Astrocyte (in vitro differentiated cells and primary cell): ENCODE measurements around the gene LRP11. TPM values are rescaled to one million over a fixed set of nuclear protein-coding genes. Genes with fewer than 3 reads are reported as not detected.

Experiments used
- DNase-seq: peaks from one replicate; pipeline ENCODE4 v3.0.0-alpha.2; 2010; ENCODE audit warnings: low read depth
- FAIRE-seq: peaks from 2 replicates; lab custom pipeline; 2011; peaks lifted over from hg19 to GRCh38; lab: Jason Lieb, UNC
- H2AFZ ChIP-seq: 2 replicates; pipeline ENCODE4 v1.6.0; 2012; ENCODE audit warnings: low read depth, low read length, inconsistent platforms
- H3K27ac ChIP-seq: 2 replicates; pipeline ENCODE4 v1.5.1; 2011; ENCODE audit warnings: low read depth, low read length, inconsistent platforms
- H3K27me3 ChIP-seq: 2 replicates; pipeline ENCODE4 v1.6.0; 2011; ENCODE audit warnings: low read length, inconsistent platforms; ENCODE audit not compliant: insufficient read depth
- H3K36me3 ChIP-seq: 2 replicates; pipeline ENCODE4 v1.5.1; 2011; ENCODE audit warnings: low read length, inconsistent platforms; ENCODE audit not compliant: insufficient read depth
- H3K4me1 ChIP-seq: 2 replicates; pipeline ENCODE4 v1.5.1; 2011; ENCODE audit warnings: low read length, inconsistent platforms; ENCODE audit not compliant: insufficient read depth
- H3K4me2 ChIP-seq: 2 replicates; pipeline ENCODE4 v1.6.0; 2012; ENCODE audit warnings: low read length, inconsistent platforms
- H3K4me3 ChIP-seq: 2 replicates; pipeline ENCODE4 v1.5.1; 2011; ENCODE audit warnings: low read depth, mild to moderate bottlenecking, low read length, inconsistent platforms; ENCODE audit not compliant: insufficient read depth
- H3K79me2 ChIP-seq: 2 replicates; pipeline ENCODE4 v1.6.0; 2012; ENCODE audit warnings: mild to moderate bottlenecking, low read length, inconsistent platforms; ENCODE audit not compliant: insufficient read depth
- H3K9ac ChIP-seq: 2 replicates; pipeline ENCODE4 v1.6.0; 2012; ENCODE audit warnings: mild to moderate bottlenecking, low read length, inconsistent platforms
- H3K9me3 ChIP-seq: 2 replicates; pipeline ENCODE4 v1.5.1; 2012; ENCODE audit warnings: low read depth, mild to moderate bottlenecking, low read length, inconsistent platforms; ENCODE audit not compliant: insufficient read depth
- H4K20me1 ChIP-seq: 2 replicates; pipeline ENCODE4 v1.6.0; 2012; ENCODE audit warnings: low read length, inconsistent platforms; ENCODE audit not compliant: insufficient read depth
- H3K27ac Mint-ChIP-seq: one replicate; pipeline ENCODE4 v1.8.0; 2021; ENCODE audit warnings: mild to moderate bottlenecking, mixed read lengths; ENCODE audit not compliant: unreplicated experiment
- H3K27me3 Mint-ChIP-seq: one replicate; pipeline ENCODE4 v1.8.0; 2021; ENCODE audit warnings: low read depth, mixed read lengths; ENCODE audit not compliant: unreplicated experiment
- H3K36me3 Mint-ChIP-seq: one replicate; pipeline ENCODE4 v1.8.0; 2021; ENCODE audit warnings: low read depth, mixed read lengths; ENCODE audit not compliant: unreplicated experiment
- H3K4me1 Mint-ChIP-seq: one replicate; pipeline ENCODE4 v1.8.0; 2021; ENCODE audit warnings: low read depth, mixed read lengths; ENCODE audit not compliant: unreplicated experiment
- H3K4me3 Mint-ChIP-seq: one replicate; pipeline ENCODE4 v1.8.0; 2021; ENCODE audit warnings: mild to moderate bottlenecking, moderate library complexity, mixed read lengths; ENCODE audit not compliant: unreplicated experiment
- H3K9me3 Mint-ChIP-seq: one replicate; pipeline ENCODE4 v1.8.0; 2021; ENCODE audit warnings: mild to moderate bottlenecking, mixed read lengths; ENCODE audit not compliant: unreplicated experiment
- EZH2 ChIP-seq: IDR thresholded peaks from 2 replicates; pipeline ENCODE4 v1.6.1; 2012; ENCODE audit warnings: mild to moderate bottlenecking, low read length, inconsistent platforms; ENCODE audit not compliant: insufficient read depth
- total RNA-seq: library from RNA; stranded (reverse); gene quantifications from 2 replicates; pipeline ENCODE4 v1.2.1, GENCODE V29; 2021
- TF ChIP-seq, protein P1 (sequence below): IDR thresholded peaks from 2 replicates; pipeline ENCODE4 v1.5.1; 2011; ENCODE audit warnings: low read depth, mild to moderate bottlenecking, inconsistent platforms, low read length, moderate library complexity; ENCODE audit not compliant: insufficient read depth

Gene LRP11
- total RNA-seq, 1 donor from 2014 or later, result 24.2 TPM

DNA sequence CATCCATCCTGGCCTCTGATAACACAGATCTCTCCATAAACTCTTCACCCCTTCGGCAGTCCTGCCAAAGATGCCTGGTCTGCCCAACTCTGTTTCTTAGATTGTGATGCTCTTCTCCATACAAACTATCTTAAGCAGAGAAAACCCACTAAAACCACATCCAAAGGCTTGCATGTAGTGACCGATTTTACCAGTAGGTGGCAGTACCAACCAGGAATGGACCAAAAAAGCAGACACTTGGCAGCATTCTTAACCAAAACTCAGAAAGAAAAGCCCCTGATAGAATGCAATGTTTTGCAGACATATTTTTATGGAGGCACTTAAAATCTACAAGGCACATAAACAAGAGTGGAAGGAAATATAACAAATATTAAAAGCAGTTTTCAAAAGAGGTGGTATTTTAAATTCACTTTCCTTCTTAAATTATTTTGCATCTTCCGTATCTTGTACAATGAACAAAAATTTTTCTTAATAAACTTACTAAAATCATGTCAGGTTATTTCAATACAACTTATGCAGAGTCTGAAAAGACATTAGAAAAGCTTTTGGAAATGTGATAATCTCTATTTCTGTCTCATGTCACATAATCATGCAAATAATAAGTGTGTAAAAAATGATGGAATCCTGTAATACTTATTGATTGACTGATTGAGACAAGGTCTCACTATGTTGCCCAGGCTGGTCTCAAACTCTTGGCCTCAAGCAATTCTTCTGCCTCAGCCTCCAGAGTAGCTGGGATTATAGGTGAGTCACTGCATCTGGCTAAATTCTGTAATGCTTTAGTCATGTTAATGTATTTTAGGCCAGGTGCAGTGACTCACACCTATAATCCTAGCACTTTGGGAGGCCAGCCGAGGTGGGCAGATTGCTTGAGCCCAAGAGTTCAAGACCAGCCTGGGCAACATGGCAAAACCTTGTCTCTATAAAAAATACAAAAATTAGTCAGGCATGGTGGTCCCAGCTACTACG, 29.4 kb downstream of the LRP11 start:
- Histone ChIP-seq H3K9ac (no peak overlapping the region), H3K27me3 (no peaks in the 10 kb centered on the region), H4K20me1 (peaks cover 6% of the 10 kb centered on the region), H3K4me1 (peaks cover under 1% of the 10 kb centered on the region), H3K9me3 (no peaks in the 10 kb centered on the region), H3K4me2 (no peak overlapping the region), H3K79me2 (no peaks in the 10 kb centered on the region), H2AFZ (no peak overlapping the region), H3K36me3 (no peaks in the 10 kb centered on the region), H3K27ac (no peak overlapping the region), H3K4me3 (no peak overlapping the region)
- Mint-ChIP-seq H3K27ac (no peak overlapping the region), H3K9me3 (no peaks in the 10 kb centered on the region), H3K4me1 (peaks cover 3% of the 10 kb centered on the region), H3K27me3 (no peaks in the 10 kb centered on the region), H3K4me3 (no peak overlapping the region), H3K36me3 (no peaks in the 10 kb centered on the region)
- FAIRE-seq, result no peak
- peak; percentile 39 for DNase-seq
- TF ChIP-seq EZH2, result no peak
- TF ChIP-seq, protein P1, sequence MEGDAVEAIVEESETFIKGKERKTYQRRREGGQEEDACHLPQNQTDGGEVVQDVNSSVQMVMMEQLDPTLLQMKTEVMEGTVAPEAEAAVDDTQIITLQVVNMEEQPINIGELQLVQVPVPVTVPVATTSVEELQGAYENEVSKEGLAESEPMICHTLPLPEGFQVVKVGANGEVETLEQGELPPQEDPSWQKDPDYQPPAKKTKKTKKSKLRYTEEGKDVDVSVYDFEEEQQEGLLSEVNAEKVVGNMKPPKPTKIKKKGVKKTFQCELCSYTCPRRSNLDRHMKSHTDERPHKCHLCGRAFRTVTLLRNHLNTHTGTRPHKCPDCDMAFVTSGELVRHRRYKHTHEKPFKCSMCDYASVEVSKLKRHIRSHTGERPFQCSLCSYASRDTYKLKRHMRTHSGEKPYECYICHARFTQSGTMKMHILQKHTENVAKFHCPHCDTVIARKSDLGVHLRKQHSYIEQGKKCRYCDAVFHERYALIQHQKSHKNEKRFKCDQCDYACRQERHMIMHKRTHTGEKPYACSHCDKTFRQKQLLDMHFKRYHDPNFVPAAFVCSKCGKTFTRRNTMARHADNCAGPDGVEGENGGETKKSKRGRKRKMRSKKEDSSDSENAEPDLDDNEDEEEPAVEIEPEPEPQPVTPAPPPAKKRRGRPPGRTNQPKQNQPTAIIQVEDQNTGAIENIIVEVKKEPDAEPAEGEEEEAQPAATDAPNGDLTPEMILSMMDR, result peak; percentile 98

DNA sequence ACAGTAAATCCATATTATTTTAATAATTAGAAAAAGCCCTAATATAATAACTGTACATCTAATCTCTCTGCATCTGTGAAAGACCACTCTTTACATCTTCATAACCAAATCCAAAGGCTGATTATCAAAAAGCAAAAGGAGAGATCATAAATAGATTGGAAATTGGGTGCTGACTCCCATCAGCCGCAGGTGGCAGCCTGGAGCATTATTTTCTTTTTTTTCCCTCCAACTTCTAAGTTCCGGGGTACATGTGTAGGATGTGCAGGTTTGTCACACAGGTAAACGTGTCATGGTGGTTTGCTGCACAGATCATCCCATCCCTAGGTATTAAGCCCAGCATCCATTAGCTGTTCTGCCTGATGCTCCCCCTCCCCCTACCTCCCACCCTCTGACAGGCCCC, 30.5 kb downstream of the LRP11 start:
- H3K36me3 ChIP-seq, result no peaks in the 10 kb centered on the region
- DNase-seq, result no peak
- no peaks in the 10 kb centered on the region for H3K79me2 ChIP-seq
- no peaks in the 10 kb centered on the region for H3K27me3 ChIP-seq
- Mint-ChIP-seq H3K4me3 (no peak overlapping the region), H3K36me3 (no peaks in the 10 kb centered on the region), H3K4me1 (peaks cover 3% of the 10 kb centered on the region), H3K9me3 (no peaks in the 10 kb centered on the region), H3K27me3 (no peaks in the 10 kb centered on the region), H3K27ac (no peak overlapping the region)
- no peak for FAIRE-seq
- H4K20me1 ChIP-seq, result peaks cover 6% of the 10 kb centered on the region
- H3K4me1 ChIP-seq, result no peaks in the 10 kb centered on the region
- no peak overlapping the region for H2AFZ ChIP-seq
- no peak overlapping the region for H3K4me2 ChIP-seq
- no peak overlapping the region for H3K9ac ChIP-seq
- no peaks in the 10 kb centered on the region for H3K9me3 ChIP-seq
- H3K27ac ChIP-seq, result no peak overlapping the region
- TF ChIP-seq, protein P1, result no peak
- no peak for TF ChIP-seq EZH2
- H3K4me3 ChIP-seq, result no peak overlapping the region
